ENCODE data around the gene ERLEC1. TPM values are rescaled to one million over a fixed set of nuclear protein-coding genes. Genes with fewer than 3 reads are reported as not detected.

Gene ERLEC1
- total RNA-seq, 2 experiments from 2014 or later = 16.7 to 18.5 TPM

GRCh38 chr2:53786352-53786704, 516 bp upstream of the ERLEC1 start:
- no peaks in the 10 kb centered on the region for H3K27me3 Mint-ChIP-seq (ENCODE audit: low read depth)
- H3K4me1 Mint-ChIP-seq (ENCODE audit: low read depth) = peaks cover 51% of the 10 kb centered on the region
- H3K9me3 Mint-ChIP-seq = no peaks in the 10 kb centered on the region
- H3K27ac Mint-ChIP-seq = peak overlapping the region; percentile 89
- CTCF ChIA-PET = interaction anchor here (0.6 kb wide), 1 partner anchor 159 kb away, joined by 3 read pairs; no protein-coding TSS in a partner anchor
- peak overlapping the region; percentile 95 for H3K4me3 Mint-ChIP-seq
- peaks cover 5% of the 10 kb centered on the region for H3K36me3 Mint-ChIP-seq (ENCODE audit: low read depth)
- DNase-seq = peak; percentile 50
- intact Hi-C loops (cut with micrococcal nuclease) = loop anchor here (2.0 to 10.0 kb wide), 9 partner anchors 256 to 1828 kb away; partner anchors contain the start of genes ACYP2, EML6, PPP4R3B and RTN4

GRCh38 chr2:53787614-53788289, 908 bp downstream of the ERLEC1 start:
- CTCF ChIA-PET = no interaction called here
- Mint-ChIP-seq H3K4me1 (ENCODE audit: low read depth) (peaks cover 47% of the 10 kb centered on the region), H3K4me3 (peak overlapping the region; percentile 95), H3K9me3 (no peaks in the 10 kb centered on the region), H3K27ac (peak overlapping the region; percentile 89), H3K27me3 (ENCODE audit: low read depth) (no peaks in the 10 kb centered on the region), H3K36me3 (ENCODE audit: low read depth) (peaks cover 3% of the 10 kb centered on the region)
- intact Hi-C loops (cut with micrococcal nuclease) = loop anchor here (1.0 to 10.0 kb wide), 13 partner anchors 20 to 1827 kb away; partner anchors contain the start of genes ACYP2, CHAC2, EML6 and PPP4R3B
- DNase-seq = peak; percentile 31

- intact Hi-C loops (cut with micrococcal nuclease) = no loop called here
- CTCF ChIA-PET = no interaction called here
- Mint-ChIP-seq H3K36me3 (ENCODE audit: low read depth) (peaks cover 4% of the 10 kb centered on the region), H3K9me3 (no peaks in the 10 kb centered on the region), H3K27ac (no peak overlapping the region), H3K27me3 (ENCODE audit: low read depth) (no peaks in the 10 kb centered on the region), H3K4me1 (ENCODE audit: low read depth) (peaks cover 16% of the 10 kb centered on the region), H3K4me3 (no peak overlapping the region)
- DNase-seq = no peak
Observed at GRCh38 chr2:53793261-53793660, 6.4 kb downstream of the ERLEC1 start.

- Mint-ChIP-seq H3K27me3 (ENCODE audit: low read depth) (no peaks in the 10 kb centered on the region), H3K9me3 (no peaks in the 10 kb centered on the region), H3K4me1 (ENCODE audit: low read depth) (peaks cover 10% of the 10 kb centered on the region), H3K27ac (no peak overlapping the region), H3K36me3 (ENCODE audit: low read depth) (peaks cover 4% of the 10 kb centered on the region), H3K4me3 (no peak overlapping the region)
- intact Hi-C loops (cut with micrococcal nuclease) = no loop called here
- CTCF ChIA-PET = no interaction called here
- DNase-seq = no peak
Observed at GRCh38 chr2:53793821-53794220, 7.0 kb downstream of the ERLEC1 start.

GRCh38 chr2:53801547-53801946, 14.7 kb downstream of the ERLEC1 start:
- intact Hi-C loops (cut with micrococcal nuclease) = no loop called here
- Mint-ChIP-seq H3K36me3 (ENCODE audit: low read depth) (peaks cover 23% of the 10 kb centered on the region), H3K9me3 (no peaks in the 10 kb centered on the region), H3K4me3 (no peak overlapping the region), H3K27me3 (ENCODE audit: low read depth) (no peaks in the 10 kb centered on the region), H3K4me1 (ENCODE audit: low read depth) (no peaks in the 10 kb centered on the region), H3K27ac (no peak overlapping the region)
- CTCF ChIA-PET = no interaction called here
- no peak for DNase-seq

GRCh38 chr2:53802617-53803151, 15.8 kb downstream of the ERLEC1 start:
- CTCF ChIA-PET = interaction anchor here (0.7 kb wide), 1 partner anchor 574 kb away, joined by 6 read pairs; no protein-coding TSS in a partner anchor
- Mint-ChIP-seq H3K9me3 (no peaks in the 10 kb centered on the region), H3K4me3 (no peak overlapping the region), H3K4me1 (ENCODE audit: low read depth) (no peaks in the 10 kb centered on the region), H3K27ac (no peak overlapping the region), H3K27me3 (ENCODE audit: low read depth) (no peaks in the 10 kb centered on the region), H3K36me3 (ENCODE audit: low read depth) (peaks cover 23% of the 10 kb centered on the region)
- intact Hi-C loops (cut with micrococcal nuclease) = no loop called here
- no peak for DNase-seq

- Mint-ChIP-seq H3K4me1 (ENCODE audit: low read depth) (no peaks in the 10 kb centered on the region), H3K36me3 (ENCODE audit: low read depth) (peaks cover 21% of the 10 kb centered on the region), H3K27ac (peak overlapping the region; percentile 46), H3K4me3 (no peak overlapping the region), H3K9me3 (no peaks in the 10 kb centered on the region), H3K27me3 (ENCODE audit: low read depth) (no peaks in the 10 kb centered on the region)
- intact Hi-C loops (cut with micrococcal nuclease) = no loop called here
- DNase-seq = no peak
- CTCF ChIA-PET = no interaction called here
Observed at GRCh38 chr2:53811601-53812000, 24.8 kb downstream of the ERLEC1 start.

GRCh38 chr2:53813151-53813550, 26.3 kb downstream of the ERLEC1 start:
- H3K4me3 Mint-ChIP-seq = no peak overlapping the region
- no peaks in the 10 kb centered on the region for H3K4me1 Mint-ChIP-seq (ENCODE audit: low read depth)
- no peak overlapping the region for H3K27ac Mint-ChIP-seq
- no peaks in the 10 kb centered on the region for H3K27me3 Mint-ChIP-seq (ENCODE audit: low read depth)
- H3K9me3 Mint-ChIP-seq = no peaks in the 10 kb centered on the region
- no peak for DNase-seq
- intact Hi-C loops (cut with micrococcal nuclease) = no loop called here
- CTCF ChIA-PET = interaction anchor here (0.6 kb wide), 1 partner anchor 12 kb away, joined by 3 read pairs; no protein-coding TSS in a partner anchor
- H3K36me3 Mint-ChIP-seq (ENCODE audit: low read depth) = peaks cover 30% of the 10 kb centered on the region

GRCh38 chr2:53818854-53819435, 32.1 kb downstream of the ERLEC1 start:
- no peak overlapping the region for H3K27ac Mint-ChIP-seq
- CTCF ChIA-PET = interaction anchor here (1.4 kb wide), 1 partner anchor 11 kb away, joined by 4 read pairs; no protein-coding TSS in a partner anchor
- H3K4me3 Mint-ChIP-seq = no peak overlapping the region

GRCh38 chr2:53819634-53820033, 32.8 kb downstream of the ERLEC1 start:
- H3K27ac Mint-ChIP-seq = no peak overlapping the region

More at GRCh38 chr2:53818854-53819435, 32.1 kb downstream of the ERLEC1 start:
- intact Hi-C loops (cut with micrococcal nuclease) = no loop called here
- Mint-ChIP-seq H3K9me3 (no peaks in the 10 kb centered on the region), H3K27me3 (ENCODE audit: low read depth) (no peaks in the 10 kb centered on the region), H3K36me3 (ENCODE audit: low read depth) (peaks cover 17% of the 10 kb centered on the region), H3K4me1 (ENCODE audit: low read depth) (no peaks in the 10 kb centered on the region)
- no peak for DNase-seq

GRCh38 chr2:53820048-53820447, 33.2 kb downstream of the ERLEC1 start:
- Mint-ChIP-seq H3K4me1 (ENCODE audit: low read depth) (no peaks in the 10 kb centered on the region), H3K9me3 (no peaks in the 10 kb centered on the region), H3K36me3 (ENCODE audit: low read depth) (peaks cover 17% of the 10 kb centered on the region), H3K27ac (no peak overlapping the region), H3K27me3 (ENCODE audit: low read depth) (no peaks in the 10 kb centered on the region), H3K4me3 (no peak overlapping the region)
- CTCF ChIA-PET = interaction anchor here (1.4 kb wide), 1 partner anchor 10 kb away, joined by 4 read pairs; no protein-coding TSS in a partner anchor
- DNase-seq = no peak
- intact Hi-C loops (cut with micrococcal nuclease) = no loop called here

More at GRCh38 chr2:53819634-53820033, 32.8 kb downstream of the ERLEC1 start:
- Mint-ChIP-seq H3K36me3 (ENCODE audit: low read depth) (peaks cover 17% of the 10 kb centered on the region), H3K4me1 (ENCODE audit: low read depth) (no peaks in the 10 kb centered on the region), H3K9me3 (no peaks in the 10 kb centered on the region), H3K4me3 (no peak overlapping the region), H3K27me3 (ENCODE audit: low read depth) (no peaks in the 10 kb centered on the region)
- CTCF ChIA-PET = interaction anchor here (1.4 kb wide), 1 partner anchor 10 kb away, joined by 4 read pairs; no protein-coding TSS in a partner anchor
- intact Hi-C loops (cut with micrococcal nuclease) = no loop called here
- no peak for DNase-seq

- H3K4me1 Mint-ChIP-seq (ENCODE audit: low read depth) = no peaks in the 10 kb centered on the region
- CTCF ChIA-PET = no interaction called here
- intact Hi-C loops (cut with micrococcal nuclease) = no loop called here
- no peak overlapping the region for H3K27ac Mint-ChIP-seq
- peaks cover 13% of the 10 kb centered on the region for H3K36me3 Mint-ChIP-seq (ENCODE audit: low read depth)
- no peaks in the 10 kb centered on the region for H3K27me3 Mint-ChIP-seq (ENCODE audit: low read depth)
- DNase-seq = no peak
- no peak overlapping the region for H3K4me3 Mint-ChIP-seq
- no peaks in the 10 kb centered on the region for H3K9me3 Mint-ChIP-seq
Observed at GRCh38 chr2:53820711-53821110, 33.9 kb downstream of the ERLEC1 start.
